Testis (tissue), 2 donors: ENCODE data around the gene CD164L2.

Experiments used
- CTCF ChIP-seq, 3 experiments: fragments of 450-650 bp in 2 of 3; fragments of 200-600 bp in 1 of 3; sonication (generic) in 1 of 3; IDR thresholded peaks; one replicate each; pipeline ENCODE4 v1.5.1; 2016 to 2019; ENCODE audit warnings: antibody characterized with exemption in 3 of 3, mild to moderate bottlenecking in 2 of 3, moderate library complexity in 1 of 3
- POLR2A ChIP-seq: fragments of 450-650 bp; IDR thresholded peaks from one replicate; pipeline ENCODE4 v1.6.1; 2017; ENCODE audit warnings: antibody characterized with exemption, mild to moderate bottlenecking, moderate library complexity

DNA sequence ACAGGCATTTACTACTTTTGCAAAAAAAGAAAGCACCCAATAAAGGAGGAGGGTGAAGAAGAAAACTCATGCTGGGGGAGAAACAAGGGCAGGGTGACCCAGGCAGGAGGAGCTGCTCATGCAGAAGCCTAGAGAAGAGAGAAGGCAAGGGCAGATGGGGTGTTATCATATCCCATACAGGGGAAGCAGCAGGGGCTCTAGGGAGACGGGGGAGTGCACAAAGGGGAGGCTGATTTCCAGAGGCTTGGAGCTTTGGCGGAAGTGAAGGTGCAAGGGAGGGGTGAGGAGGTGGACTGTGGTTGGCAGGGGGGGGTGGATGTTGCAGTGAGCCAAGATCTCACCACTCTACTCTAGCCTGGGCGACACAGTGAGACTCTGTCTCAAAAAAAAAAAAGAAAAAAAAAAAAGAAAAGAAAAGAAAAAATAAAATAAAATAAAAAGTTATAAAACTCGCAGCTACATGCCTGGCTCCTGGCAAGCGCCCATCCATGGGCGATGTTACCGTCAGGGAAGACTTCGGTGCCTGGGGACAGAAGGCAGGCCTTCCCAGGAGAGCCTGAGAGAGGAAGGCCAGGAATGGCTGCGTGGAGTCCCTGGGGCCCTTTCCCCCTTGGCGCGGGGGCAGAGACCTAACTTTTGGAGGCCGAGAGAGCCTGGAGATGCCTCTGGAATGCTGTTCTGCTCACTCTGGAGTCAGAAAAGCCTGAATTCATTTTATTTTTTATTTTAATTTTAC, 5.2 kb downstream of the CD164L2 start:
- no peak for TF ChIP-seq POLR2A
- no peak for TF ChIP-seq CTCF (IDR thresholded peaks at IDR 0.05)
